Measurements from ENCODE around the gene DNAJA4.
A peak's percentile ranks its signal among the peaks of the same experiment; 100 is the strongest.

DNA sequence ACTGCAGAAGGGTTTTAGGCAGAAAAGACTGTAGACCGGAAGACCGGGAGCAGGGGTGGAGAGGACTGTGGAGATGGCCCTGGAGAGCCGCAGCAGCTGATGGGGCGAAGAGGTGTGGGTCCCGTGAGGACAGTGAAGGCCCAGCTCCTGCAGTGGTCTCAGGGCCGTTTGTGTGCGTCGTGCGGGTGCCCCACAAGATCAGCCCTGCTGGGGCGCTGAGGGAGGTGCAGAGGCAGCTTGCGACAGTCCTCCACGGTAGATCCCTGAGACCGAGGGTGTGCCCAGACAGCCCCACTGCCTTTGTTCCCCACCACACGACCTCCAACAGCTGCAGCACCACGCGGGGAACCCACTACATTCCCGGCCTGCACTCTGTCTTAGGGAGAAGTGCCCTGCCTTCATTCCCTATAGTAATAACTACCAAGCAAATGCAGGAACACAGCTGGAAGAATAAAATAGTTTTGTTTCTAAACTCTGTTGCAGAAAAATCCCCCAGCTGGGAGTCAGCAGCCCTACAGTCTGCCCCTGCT, 56.7 kb downstream of the DNAJA4 start:
- no peak for TF ChIP-seq CTCF (IDR thresholded peaks at IDR 0.05; ENCODE audit: control extremely low read depth in 1 of 3, insufficient read depth in 1 of 3, low read depth in 1 of 3, low read length in 3 of 3)
- TF ChIP-seq POLR2AphosphoS5 (IDR thresholded peaks at IDR 0.05; ENCODE audit: low read depth, low read length) = no peak
- TF ChIP-seq JUND (IDR thresholded peaks at IDR 0.05; ENCODE audit: low read length) = no peak
- no peak for TF ChIP-seq POLR2A (IDR thresholded peaks at IDR 0.05; ENCODE audit: control extremely low read depth in 1 of 2, low read depth in 2 of 2, low read length in 2 of 2)
- TF ChIP-seq SP1 (IDR thresholded peaks at IDR 0.05; ENCODE audit: low read depth, low read length) = no peak
- TF ChIP-seq EP300 (IDR thresholded peaks at IDR 0.05; ENCODE audit: borderline replicate concordance in 1 of 2, low read depth in 2 of 2, low read length in 2 of 2) = no peak
- TF ChIP-seq FOSL1 (IDR thresholded peaks at IDR 0.05; ENCODE audit: insufficient read depth, low read depth, low read length) = no peak
- 0 out of 2 replicates have a peak, but pooled peaks have one; percentile 44 for TF ChIP-seq GABPA (IDR thresholded peaks at IDR 0.05; ENCODE audit: borderline replicate concordance, insufficient read depth, low read length)
- TF ChIP-seq CBX5 (IDR thresholded peaks at IDR 0.05; ENCODE audit: low read depth, low read length) = no peak
- no peak for TF ChIP-seq ATF3 (IDR thresholded peaks at IDR 0.05; ENCODE audit: insufficient read depth, low read depth, low read length)
- TF ChIP-seq PHF8 (conservative IDR thresholded peaks at IDR 0.05; ENCODE audit: low read depth, low read length) = no peak
- no peak for TF ChIP-seq SIN3A (conservative IDR thresholded peaks at IDR 0.05 in 1 of 2, IDR thresholded peaks at IDR 0.05 in 1 of 2; ENCODE audit: low read depth in 1 of 2, low read length in 2 of 2)
